HCT116 (cell line): ENCODE measurements around the gene MEGF10. TPM values are rescaled to one million over a fixed set of nuclear protein-coding genes. Genes with fewer than 3 reads are reported as not detected.

ENCODE experiments used
- ATAC-seq: fragments of 200-7000 bp; cut with Tn5 transposase; 2 replicates; pipeline ENCODE4 v1.9.1; 2020; ENCODE audit warnings: mild to moderate bottlenecking, moderate library complexity
- BruUV-seq: library from RNA; stranded (reverse); fragments of 400-500 nt; replicated peaks from 2 replicates; lab custom pipeline; 2021; lab: Mats Ljungman, UMichigan
- CTCF ChIA-PET: fragments of 300-600 bp; sonication (Branson Sonifier 250); formaldehyde crosslinking; loops from one replicate; lab custom pipeline; 2021; ENCODE audit warnings: antibody characterized with exemption; lab: Charles Lee
- POLR2A ChIA-PET: fragments of 300-600, 350-600 bp; sonication (Branson Sonifier 250); formaldehyde crosslinking; loops from one replicate; lab custom pipeline; 2021; ENCODE audit warnings: antibody characterized with exemption; lab: Charles Lee
- RAD21 ChIA-PET, 2 experiments: fragments of 300-600 bp; sonication (Branson Sonifier 250); formaldehyde crosslinking; loops; one replicate each; lab custom pipeline; 2023; ENCODE audit warnings: low total read pairs in 2 of 2; ENCODE audit not compliant: uncharacterized antibody in 2 of 2, unreplicated experiment in 2 of 2, low non-redundant PET in 1 of 2; lab: Charles Lee
- DNase-seq: peaks from one replicate; pipeline ENCODE4 v3.0.0-alpha.2; 2010; ENCODE audit warnings: low read depth, low spot score
- H2AFZ ChIP-seq: fragments of 200-600 bp; shearing (Covaris generic), sonication (generic); 2 replicates; pipeline ENCODE4 v1.6.1; 2017; ENCODE audit warnings: low read depth, mixed run types, mixed read lengths, antibody characterized with exemption, low read length; ENCODE audit not compliant: poor library complexity, severe bottlenecking
- H3K27ac ChIP-seq: 2 replicates; pipeline ENCODE4 v1.5.1; 2012; ENCODE audit warnings: low read depth, low read length
- H3K27me3 ChIP-seq: fragments of 200-600 bp; sonication (generic); 2 replicates; pipeline ENCODE4 v1.6.1; 2016; ENCODE audit warnings: mixed run types, low read length, mixed read lengths; ENCODE audit not compliant: insufficient read depth
- H3K36me3 ChIP-seq, 2 experiments: fragments of 200-500 bp in 1 of 2; fragments of 200-600 bp in 1 of 2; sonication (Bioruptor generic) in 1 of 2; sonication (generic) in 1 of 2; 2 replicates each; pipeline versions ENCODE4 v1.5.1 to v1.6.1; 2014 to 2016; ENCODE audit warnings: low read length in 2 of 2, inconsistent platforms in 1 of 2, mixed read lengths in 1 of 2, mixed run types in 1 of 2; ENCODE audit not compliant: insufficient read depth in 2 of 2, control insufficient read depth in 1 of 2
- H3K4me1 ChIP-seq, 2 experiments: fragments of 200-600 bp in 1 of 2; sonication (generic) in 1 of 2; 2 replicates each; pipeline versions ENCODE4 v1.5.1 to v1.6.1; 2012 to 2017; ENCODE audit warnings: low read length in 2 of 2, inconsistent platforms in 1 of 2, mild to moderate bottlenecking in 1 of 2, mixed read lengths in 1 of 2, mixed run types in 1 of 2, moderate library complexity in 1 of 2; ENCODE audit not compliant: insufficient read depth in 2 of 2, control insufficient read depth in 1 of 2
- H3K4me2 ChIP-seq: fragments of 200-600 bp; sonication (generic); 2 replicates; pipeline ENCODE4 v1.6.1; 2017; ENCODE audit warnings: mixed run types, low read length, mixed read lengths
- H3K4me3 ChIP-seq, 2 experiments: fragments of 200-600 bp in 1 of 2; sonication (generic) in 1 of 2; replicated peaks in 1 of 2; 2 replicates each; pipeline ENCODE4 v1.5.1; 2011 to 2016; ENCODE audit warnings: low read length in 2 of 2, control low read depth in 1 of 2, low read depth in 1 of 2, mild to moderate bottlenecking in 1 of 2, mixed read lengths in 1 of 2, mixed run types in 1 of 2
- H3K79me2 ChIP-seq: fragments of 200-600 bp; sonication (generic); 2 replicates; pipeline ENCODE4 v1.6.1; 2017; ENCODE audit warnings: mild to moderate bottlenecking, mixed run types, low read length, moderate library complexity, mixed read lengths; ENCODE audit not compliant: insufficient read depth
- H3K9ac ChIP-seq: fragments of 200-600 bp; sonication (generic); 2 replicates; pipeline ENCODE4 v1.6.1; 2016; ENCODE audit warnings: low read length, mixed read lengths
- H3K9me2 ChIP-seq: fragments of 200-600 bp; sonication (generic), shearing (Covaris generic); 2 replicates; pipeline ENCODE4 v1.6.1; 2017; ENCODE audit warnings: mixed run types, mild to moderate bottlenecking, moderate library complexity; ENCODE audit not compliant: insufficient read depth
- H3K9me3 ChIP-seq, 2 experiments: fragments of 200-500 bp in 1 of 2; fragments of 200-600 bp in 1 of 2; sonication (Bioruptor generic) in 1 of 2; sonication (generic) in 1 of 2; 2 replicates each; pipeline ENCODE4 v1.6.1; 2014 to 2017; ENCODE audit warnings: low read length in 2 of 2, mixed read lengths in 2 of 2, inconsistent platforms in 1 of 2, low read depth in 1 of 2, mild to moderate bottlenecking in 1 of 2, mixed run types in 1 of 2, moderate library complexity in 1 of 2; ENCODE audit not compliant: control insufficient read depth in 1 of 2, insufficient read depth in 1 of 2
- H4K20me1 ChIP-seq: fragments of 200-600 bp; sonication (generic), shearing (Covaris generic); 2 replicates; pipeline ENCODE4 v1.6.1; 2017; ENCODE audit warnings: mixed run types, mild to moderate bottlenecking, moderate library complexity; ENCODE audit not compliant: insufficient read depth
- CEBPB ChIP-seq: IDR thresholded peaks from 2 replicates; pipeline ENCODE4 v1.6.1; 2012; ENCODE audit warnings: low read depth
- EGR1 ChIP-seq: IDR thresholded peaks from 2 replicates; pipeline ENCODE4 v1.6.1; 2012; ENCODE audit warnings: low read depth
- ELF1 ChIP-seq: IDR thresholded peaks from 2 replicates; pipeline ENCODE4 v1.6.1; 2012; ENCODE audit warnings: low read depth, borderline replicate concordance
- EZH2phosphoT487 ChIP-seq: fragments of 200-600 bp; IDR thresholded peaks from 2 replicates; pipeline ENCODE4 v1.6.1; 2018; ENCODE audit warnings: antibody characterized with exemption, borderline replicate concordance
- FOSL1 ChIP-seq: IDR thresholded peaks from 2 replicates; pipeline ENCODE4 v1.6.1; 2012; ENCODE audit warnings: low read depth
- JUND ChIP-seq: IDR thresholded peaks from 2 replicates; pipeline ENCODE4 v1.6.1; 2012
- POLR2A ChIP-seq: IDR thresholded peaks from 2 replicates; pipeline ENCODE4 v1.7.0; 2011; ENCODE audit warnings: borderline replicate concordance; ENCODE audit not compliant: insufficient read depth, insufficient read length; ENCODE audit errors: extremely low read depth
- POLR2AphosphoS5 ChIP-seq: IDR thresholded peaks from 2 replicates; pipeline ENCODE4 v1.6.1; 2011; ENCODE audit warnings: mild to moderate bottlenecking, low read depth, low read length, moderate library complexity
- RAD21 ChIP-seq: IDR thresholded peaks from 2 replicates; pipeline ENCODE4 v1.6.1; 2012; ENCODE audit warnings: low read depth, mild to moderate bottlenecking
- SP1 ChIP-seq: IDR thresholded peaks from 2 replicates; pipeline ENCODE4 v1.6.1; 2012; ENCODE audit warnings: low read depth
- SRF ChIP-seq: IDR thresholded peaks from 2 replicates; pipeline ENCODE4 v1.6.1; 2012; ENCODE audit warnings: low read depth
- ZFX ChIP-seq: fragments of 450-650 bp; IDR thresholded peaks from 2 replicates; pipeline ENCODE4 v1.6.1; 2017
- ZNF274 ChIP-seq: fragments of 200-500 bp; sonication (Bioruptor generic); IDR thresholded peaks from 2 replicates; pipeline ENCODE4 v1.6.1; 2014; ENCODE audit warnings: mild to moderate bottlenecking, low read depth, low read length, inconsistent platforms
- intact Hi-C: fragments of 100-400 bp; cut with micrococcal nuclease; formaldehyde crosslinking; loops from 2 replicates; pipeline ENCODE4 v1.10.0; 2022
- total RNA-seq: library from RNA; stranded (reverse); gene quantifications from one replicate; pipeline ENCODE4 v1.2.1, GENCODE V29; 2021; ENCODE audit not compliant: unreplicated experiment
- TF ChIP-seq, protein P1 (sequence below): IDR thresholded peaks from 2 replicates; pipeline ENCODE4 v1.6.1; 2012
- TF ChIP-seq, protein P2 (sequence below): IDR thresholded peaks from 2 replicates; pipeline ENCODE4 v1.6.1; 2011; ENCODE audit warnings: mild to moderate bottlenecking, low read length, moderate library complexity; ENCODE audit not compliant: insufficient replicate concordance; ENCODE audit errors: extremely low read depth
- TF ChIP-seq, protein P3 (sequence below): IDR thresholded peaks from 2 replicates; pipeline ENCODE4 v1.6.1; 2012
- TF ChIP-seq, protein P4 (sequence below): IDR thresholded peaks from 2 replicates; pipeline ENCODE4 v1.6.1; 2012; ENCODE audit warnings: low read depth

MEGF10 gene
- total RNA-seq, 1 experiment from 2014 or later = 0.02 TPM

DNA sequence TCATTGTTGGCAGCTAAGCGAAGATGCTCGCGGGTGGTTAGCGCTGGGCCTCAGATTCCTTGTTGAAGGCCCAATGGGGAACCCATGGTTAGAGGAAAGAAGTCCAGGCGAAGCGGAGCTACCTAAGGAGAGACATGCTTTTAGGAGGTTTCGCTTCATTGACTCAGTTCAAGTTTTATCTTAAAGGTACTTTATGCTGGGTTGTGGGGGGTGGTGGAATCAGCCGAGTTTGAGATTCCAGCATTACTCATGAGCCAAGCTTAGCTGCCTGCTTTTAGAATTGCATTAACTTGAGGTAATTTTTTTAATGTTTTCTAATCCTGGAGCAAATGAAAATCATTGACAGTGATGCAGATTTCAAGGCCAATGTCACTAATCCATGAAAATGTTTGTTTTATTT is 16.1 kb downstream of the MEGF10 start:
- ChIA-PET CTCF (no interaction called here), RAD21 (no interaction called here), POLR2A (interaction anchor here (0.5 kb wide), 1 partner anchor 375 kb away, joined by 3 read pairs; no protein-coding TSS in a partner anchor)
- no peak overlapping the region for H3K4me2 ChIP-seq
- intact Hi-C loops = no loop called here
- no peaks in the 10 kb centered on the region for H3K79me2 ChIP-seq
- H3K27me3 ChIP-seq = no peaks in the 10 kb centered on the region
- H3K9me3 ChIP-seq = no peaks in the 10 kb centered on the region
- H3K36me3 ChIP-seq = no peaks in the 10 kb centered on the region
- no peak overlapping the region for H3K9ac ChIP-seq
- H3K27ac ChIP-seq = no peak overlapping the region
- no peaks in the 10 kb centered on the region for H4K20me1 ChIP-seq
- DNase-seq (no peak), ATAC-seq (no peak)
- BruUV-seq = no TSS peak
- H3K9me2 ChIP-seq = no peaks in the 10 kb centered on the region
- H3K4me1 ChIP-seq = no peaks in the 10 kb centered on the region
- no peak overlapping the region for H3K4me3 ChIP-seq
- H2AFZ ChIP-seq = no peak overlapping the region
- no peak for TF ChIP-seq POLR2A
- TF ChIP-seq, protein P1, sequence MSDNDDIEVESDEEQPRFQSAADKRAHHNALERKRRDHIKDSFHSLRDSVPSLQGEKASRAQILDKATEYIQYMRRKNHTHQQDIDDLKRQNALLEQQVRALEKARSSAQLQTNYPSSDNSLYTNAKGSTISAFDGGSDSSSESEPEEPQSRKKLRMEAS = no peak
- no peak for TF ChIP-seq JUND
- TF ChIP-seq, protein P2, sequence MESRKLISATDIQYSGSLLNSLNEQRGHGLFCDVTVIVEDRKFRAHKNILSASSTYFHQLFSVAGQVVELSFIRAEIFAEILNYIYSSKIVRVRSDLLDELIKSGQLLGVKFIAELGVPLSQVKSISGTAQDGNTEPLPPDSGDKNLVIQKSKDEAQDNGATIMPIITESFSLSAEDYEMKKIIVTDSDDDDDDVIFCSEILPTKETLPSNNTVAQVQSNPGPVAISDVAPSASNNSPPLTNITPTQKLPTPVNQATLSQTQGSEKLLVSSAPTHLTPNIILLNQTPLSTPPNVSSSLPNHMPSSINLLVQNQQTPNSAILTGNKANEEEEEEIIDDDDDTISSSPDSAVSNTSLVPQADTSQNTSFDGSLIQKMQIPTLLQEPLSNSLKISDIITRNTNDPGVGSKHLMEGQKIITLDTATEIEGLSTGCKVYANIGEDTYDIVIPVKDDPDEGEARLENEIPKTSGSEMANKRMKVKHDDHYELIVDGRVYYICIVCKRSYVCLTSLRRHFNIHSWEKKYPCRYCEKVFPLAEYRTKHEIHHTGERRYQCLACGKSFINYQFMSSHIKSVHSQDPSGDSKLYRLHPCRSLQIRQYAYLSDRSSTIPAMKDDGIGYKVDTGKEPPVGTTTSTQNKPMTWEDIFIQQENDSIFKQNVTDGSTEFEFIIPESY = no peak
- TF ChIP-seq CEBPB = no peak
- TF ChIP-seq, protein P3, sequence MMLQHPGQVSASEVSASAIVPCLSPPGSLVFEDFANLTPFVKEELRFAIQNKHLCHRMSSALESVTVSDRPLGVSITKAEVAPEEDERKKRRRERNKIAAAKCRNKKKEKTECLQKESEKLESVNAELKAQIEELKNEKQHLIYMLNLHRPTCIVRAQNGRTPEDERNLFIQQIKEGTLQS = no peak
- no peak for TF ChIP-seq EZH2phosphoT487
- TF ChIP-seq ZNF274 = no peak

DNA sequence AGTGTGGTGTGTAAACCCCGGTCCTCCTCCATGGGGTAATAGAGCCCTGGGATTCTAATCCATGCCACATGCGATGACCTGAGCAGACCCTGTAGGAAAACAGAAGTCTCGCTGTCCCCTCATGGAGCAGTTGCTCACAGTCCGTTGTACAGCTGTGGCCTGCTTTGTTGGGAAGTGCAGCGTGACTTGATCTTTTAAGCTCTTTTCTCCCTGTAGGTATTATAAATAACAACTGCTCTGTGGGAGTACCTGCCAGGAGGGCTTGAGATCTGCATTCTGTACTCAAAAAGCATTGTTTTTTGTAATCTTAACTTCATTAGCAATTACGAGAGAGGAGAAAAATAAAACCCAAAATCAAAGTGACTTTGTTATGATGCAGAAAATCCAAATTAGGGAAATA is 17.3 kb downstream of the MEGF10 start:
- no peak overlapping the region for H2AFZ ChIP-seq
- no TSS peak for BruUV-seq
- no peak overlapping the region for H3K27ac ChIP-seq
- H3K27me3 ChIP-seq = no peaks in the 10 kb centered on the region
- H3K4me3 ChIP-seq = no peak overlapping the region
- H3K9me3 ChIP-seq = no peaks in the 10 kb centered on the region
- H3K4me1 ChIP-seq = no peaks in the 10 kb centered on the region
- no peaks in the 10 kb centered on the region for H3K36me3 ChIP-seq
- no peak overlapping the region for H3K4me2 ChIP-seq
- H3K79me2 ChIP-seq = no peaks in the 10 kb centered on the region
- intact Hi-C loops = no loop called here
- H3K9ac ChIP-seq = no peak overlapping the region
- no peak for DNase-seq
- H3K9me2 ChIP-seq = no peaks in the 10 kb centered on the region
- ATAC-seq = no peak
- RAD21 ChIA-PET = no interaction called here
- CTCF ChIA-PET = no interaction called here
- H4K20me1 ChIP-seq = no peaks in the 10 kb centered on the region
- POLR2A ChIA-PET = no interaction called here
- TF ChIP-seq, protein P3 = no peak
- TF ChIP-seq POLR2AphosphoS5 (no peak), RAD21 (no peak), ZFX (no peak), ELF1 (no peak), SRF (no peak), EGR1 (no peak), FOSL1 (no peak), SP1 (no peak)
- TF ChIP-seq, protein P4, sequence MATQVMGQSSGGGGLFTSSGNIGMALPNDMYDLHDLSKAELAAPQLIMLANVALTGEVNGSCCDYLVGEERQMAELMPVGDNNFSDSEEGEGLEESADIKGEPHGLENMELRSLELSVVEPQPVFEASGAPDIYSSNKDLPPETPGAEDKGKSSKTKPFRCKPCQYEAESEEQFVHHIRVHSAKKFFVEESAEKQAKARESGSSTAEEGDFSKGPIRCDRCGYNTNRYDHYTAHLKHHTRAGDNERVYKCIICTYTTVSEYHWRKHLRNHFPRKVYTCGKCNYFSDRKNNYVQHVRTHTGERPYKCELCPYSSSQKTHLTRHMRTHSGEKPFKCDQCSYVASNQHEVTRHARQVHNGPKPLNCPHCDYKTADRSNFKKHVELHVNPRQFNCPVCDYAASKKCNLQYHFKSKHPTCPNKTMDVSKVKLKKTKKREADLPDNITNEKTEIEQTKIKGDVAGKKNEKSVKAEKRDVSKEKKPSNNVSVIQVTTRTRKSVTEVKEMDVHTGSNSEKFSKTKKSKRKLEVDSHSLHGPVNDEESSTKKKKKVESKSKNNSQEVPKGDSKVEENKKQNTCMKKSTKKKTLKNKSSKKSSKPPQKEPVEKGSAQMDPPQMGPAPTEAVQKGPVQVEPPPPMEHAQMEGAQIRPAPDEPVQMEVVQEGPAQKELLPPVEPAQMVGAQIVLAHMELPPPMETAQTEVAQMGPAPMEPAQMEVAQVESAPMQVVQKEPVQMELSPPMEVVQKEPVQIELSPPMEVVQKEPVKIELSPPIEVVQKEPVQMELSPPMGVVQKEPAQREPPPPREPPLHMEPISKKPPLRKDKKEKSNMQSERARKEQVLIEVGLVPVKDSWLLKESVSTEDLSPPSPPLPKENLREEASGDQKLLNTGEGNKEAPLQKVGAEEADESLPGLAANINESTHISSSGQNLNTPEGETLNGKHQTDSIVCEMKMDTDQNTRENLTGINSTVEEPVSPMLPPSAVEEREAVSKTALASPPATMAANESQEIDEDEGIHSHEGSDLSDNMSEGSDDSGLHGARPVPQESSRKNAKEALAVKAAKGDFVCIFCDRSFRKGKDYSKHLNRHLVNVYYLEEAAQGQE = no peak
